ENCODE measurements around the gene TBC1D22A.

GRCh38 chr22:47119181-47119580 lies 356.7 kb downstream of the TBC1D22A start:
- TF ChIP-seq, protein P1, sequence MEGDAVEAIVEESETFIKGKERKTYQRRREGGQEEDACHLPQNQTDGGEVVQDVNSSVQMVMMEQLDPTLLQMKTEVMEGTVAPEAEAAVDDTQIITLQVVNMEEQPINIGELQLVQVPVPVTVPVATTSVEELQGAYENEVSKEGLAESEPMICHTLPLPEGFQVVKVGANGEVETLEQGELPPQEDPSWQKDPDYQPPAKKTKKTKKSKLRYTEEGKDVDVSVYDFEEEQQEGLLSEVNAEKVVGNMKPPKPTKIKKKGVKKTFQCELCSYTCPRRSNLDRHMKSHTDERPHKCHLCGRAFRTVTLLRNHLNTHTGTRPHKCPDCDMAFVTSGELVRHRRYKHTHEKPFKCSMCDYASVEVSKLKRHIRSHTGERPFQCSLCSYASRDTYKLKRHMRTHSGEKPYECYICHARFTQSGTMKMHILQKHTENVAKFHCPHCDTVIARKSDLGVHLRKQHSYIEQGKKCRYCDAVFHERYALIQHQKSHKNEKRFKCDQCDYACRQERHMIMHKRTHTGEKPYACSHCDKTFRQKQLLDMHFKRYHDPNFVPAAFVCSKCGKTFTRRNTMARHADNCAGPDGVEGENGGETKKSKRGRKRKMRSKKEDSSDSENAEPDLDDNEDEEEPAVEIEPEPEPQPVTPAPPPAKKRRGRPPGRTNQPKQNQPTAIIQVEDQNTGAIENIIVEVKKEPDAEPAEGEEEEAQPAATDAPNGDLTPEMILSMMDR (IDR thresholded peaks at IDR 0.05; ENCODE audit: low read length) = no peak
- TF ChIP-seq EZH2 (IDR thresholded peaks at IDR 0.05; ENCODE audit: borderline replicate concordance, low read length) = no peak
